Measurements from ENCODE around the gene PPP4R3B. TPM values are rescaled to one million over a fixed set of nuclear protein-coding genes. Genes with fewer than 3 reads are reported as not detected.
A peak's percentile ranks its signal among the peaks of the same experiment; 100 is the strongest.
"Not testable (repeated sequence)": the region's sequence is repeated elsewhere in the genome, so short reads cannot be mapped to it uniquely, and the experiment has no call there.

Gene PPP4R3B
- total RNA-seq, 4 donors from 2014 or later, result 29.2 to 117 (median 54.2) TPM

GRCh38 chr2:55581435-55581834 lies 36.0 kb downstream of the PPP4R3B start:
- peak overlapping the region; percentile 36 to 72 for H3K27ac ChIP-seq
- H3K4me1 ChIP-seq, result no peaks in the 10 kb centered on the region
- TF ChIP-seq POLR2A (IDR thresholded peaks at IDR 0.05) (no peak), CTCF (IDR thresholded peaks at IDR 0.05) (no peak)
- no peaks in the 10 kb centered on the region for H3K27me3 ChIP-seq
- H3K4me3 ChIP-seq, result no peak overlapping the region
- no peaks in the 10 kb centered on the region for H3K36me3 ChIP-seq
- intact Hi-C loops (cut with DNase I; ENCODE audit: low total_unique reads), result no loop called here
- DNase-seq, result no peak
- no peaks in the 10 kb centered on the region for H3K9me3 ChIP-seq

- DNase-seq; H3K9me3 ChIP-seq; H3K27ac ChIP-seq; intact Hi-C loops (cut with DNase I; ENCODE audit: low total_unique reads); H3K36me3 ChIP-seq; H3K4me3 ChIP-seq; H3K4me1 ChIP-seq; H3K27me3 ChIP-seq: not testable (repeated sequence)
These were observed 48.4 kb downstream of the PPP4R3B start for GRCh38 chr2:55569002-55569401.

- no peaks in the 10 kb centered on the region for H3K4me1 ChIP-seq
- no peaks in the 10 kb centered on the region for H3K27me3 ChIP-seq
- no peak overlapping the region for H3K27ac ChIP-seq
- H3K36me3 ChIP-seq, result no peaks in the 10 kb centered on the region
- DNase-seq, result no peak
- H3K4me3 ChIP-seq, result no peak overlapping the region
- TF ChIP-seq POLR2A (IDR thresholded peaks at IDR 0.05) (no peak), CTCF (IDR thresholded peaks at IDR 0.05) (no peak)
- no peaks in the 10 kb centered on the region for H3K9me3 ChIP-seq
- intact Hi-C loops (cut with DNase I; ENCODE audit: low total_unique reads), result no loop called here
These were observed 50.1 kb downstream of the PPP4R3B start for GRCh38 chr2:55567298-55567697.

GRCh38 chr2:55565613-55566012 lies 51.8 kb downstream of the PPP4R3B start:
- Histone ChIP-seq H3K36me3 (no peaks in the 10 kb centered on the region), H3K27me3 (no peaks in the 10 kb centered on the region), H3K9me3 (no peaks in the 10 kb centered on the region), H3K4me1 (no peaks in the 10 kb centered on the region), H3K4me3 (no peak overlapping the region), H3K27ac (no peak overlapping the region)
- DNase-seq, result no peak
- intact Hi-C loops (cut with DNase I; ENCODE audit: low total_unique reads), result no loop called here
- TF ChIP-seq CTCF (IDR thresholded peaks at IDR 0.05) (no peak), POLR2A (IDR thresholded peaks at IDR 0.05) (no peak)

GRCh38 chr2:55560855-55561254 lies 56.6 kb downstream of the PPP4R3B start:
- Histone ChIP-seq H3K27ac (no peak overlapping the region), H3K4me3 (no peak overlapping the region), H3K4me1 (no peaks in the 10 kb centered on the region), H3K36me3 (no peaks in the 10 kb centered on the region), H3K27me3 (no peaks in the 10 kb centered on the region), H3K9me3 (no peaks in the 10 kb centered on the region)
- TF ChIP-seq CTCF (IDR thresholded peaks at IDR 0.05), result no peak
- TF ChIP-seq POLR2A (IDR thresholded peaks at IDR 0.05), result no peak
- DNase-seq, result no peak
- intact Hi-C loops (cut with DNase I; ENCODE audit: low total_unique reads), result no loop called here

GRCh38 chr2:55556809-55557208 lies 60.6 kb downstream of the PPP4R3B start:
- H3K4me3 ChIP-seq, result no peak overlapping the region
- no peaks in the 10 kb centered on the region for H3K4me1 ChIP-seq
- no peak for DNase-seq
- no peaks in the 10 kb centered on the region for H3K27me3 ChIP-seq
- H3K9me3 ChIP-seq, result no peaks in the 10 kb centered on the region
- intact Hi-C loops (cut with DNase I; ENCODE audit: low total_unique reads), result no loop called here
- no peak overlapping the region for H3K27ac ChIP-seq
- no peak for TF ChIP-seq CTCF (IDR thresholded peaks at IDR 0.05)
- no peak for TF ChIP-seq POLR2A (IDR thresholded peaks at IDR 0.05)
- no peaks in the 10 kb centered on the region for H3K36me3 ChIP-seq
